BE2C (cell line): ENCODE data around the gene ARHGEF1.

Source experiments
- DNase-seq: peaks from one replicate; pipeline ENCODE4 v3.0.0-alpha.2; 2020
- H3K27me3 ChIP-seq: fragments of 250-450 bp; sonication (Bioruptor Pico); 2 replicates; pipeline ENCODE4 v1.5.1; 2020; ENCODE audit warnings: mild to moderate bottlenecking
- H3K36me3 ChIP-seq: fragments of 250-450 bp; sonication (Bioruptor Pico); 2 replicates; pipeline ENCODE4 v1.5.1; 2020; ENCODE audit warnings: mild to moderate bottlenecking
- H3K4me1 ChIP-seq: fragments of 250-450 bp; sonication (Bioruptor Pico); 2 replicates; pipeline ENCODE4 v1.5.1; 2020
- H3K4me3 ChIP-seq: 2 replicates; pipeline ENCODE4 v1.5.1; 2011; ENCODE audit warnings: low read depth, low read length
- H3K9me3 ChIP-seq: fragments of 250-450 bp; sonication (Bioruptor Pico); 2 replicates; pipeline ENCODE4 v1.5.1; 2020
- TF ChIP-seq, protein P1 (sequence below): IDR thresholded peaks from 2 replicates; pipeline ENCODE4 v1.5.1; 2012; ENCODE audit warnings: mild to moderate bottlenecking, low read depth, low read length

ARHGEF1 gene

DNA sequence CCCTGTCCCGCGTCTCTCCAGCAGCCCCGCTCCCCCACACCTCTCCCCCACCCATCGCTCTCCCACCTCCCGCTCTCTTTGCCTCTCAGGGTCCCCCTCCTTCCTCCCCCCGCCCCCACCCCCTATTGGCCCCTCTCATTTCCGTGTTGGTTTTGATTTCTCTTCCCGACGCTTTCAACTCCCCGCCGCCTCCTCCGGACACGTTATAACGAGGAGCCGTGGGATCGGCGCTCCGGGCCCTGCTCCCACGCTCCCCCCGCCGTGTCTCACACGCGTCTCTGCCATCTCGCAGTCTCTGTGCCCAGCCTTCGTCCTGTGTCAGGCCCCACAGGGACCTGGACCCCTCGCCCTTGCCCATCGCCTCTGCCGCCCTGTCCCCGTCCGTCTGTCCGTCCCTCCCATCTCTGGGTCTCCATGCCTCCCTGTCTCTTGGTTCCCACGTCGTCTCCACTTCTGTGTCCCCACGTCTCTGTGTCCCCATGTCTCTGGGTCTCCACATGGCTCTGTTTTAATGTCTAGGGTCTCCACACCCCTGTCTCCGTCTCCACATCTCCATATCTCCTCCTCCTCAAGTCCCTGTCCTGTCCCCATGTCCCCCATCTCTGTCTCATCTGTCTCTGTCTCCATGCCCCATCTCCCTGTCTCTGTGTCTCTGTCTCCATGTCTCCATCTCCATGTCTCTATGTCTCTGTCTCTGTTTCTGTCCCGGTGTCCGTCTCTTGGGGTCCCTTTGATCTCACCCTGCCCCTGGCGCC lies 32.2 kb downstream of the ARHGEF1 start:
- TF ChIP-seq, protein P1, sequence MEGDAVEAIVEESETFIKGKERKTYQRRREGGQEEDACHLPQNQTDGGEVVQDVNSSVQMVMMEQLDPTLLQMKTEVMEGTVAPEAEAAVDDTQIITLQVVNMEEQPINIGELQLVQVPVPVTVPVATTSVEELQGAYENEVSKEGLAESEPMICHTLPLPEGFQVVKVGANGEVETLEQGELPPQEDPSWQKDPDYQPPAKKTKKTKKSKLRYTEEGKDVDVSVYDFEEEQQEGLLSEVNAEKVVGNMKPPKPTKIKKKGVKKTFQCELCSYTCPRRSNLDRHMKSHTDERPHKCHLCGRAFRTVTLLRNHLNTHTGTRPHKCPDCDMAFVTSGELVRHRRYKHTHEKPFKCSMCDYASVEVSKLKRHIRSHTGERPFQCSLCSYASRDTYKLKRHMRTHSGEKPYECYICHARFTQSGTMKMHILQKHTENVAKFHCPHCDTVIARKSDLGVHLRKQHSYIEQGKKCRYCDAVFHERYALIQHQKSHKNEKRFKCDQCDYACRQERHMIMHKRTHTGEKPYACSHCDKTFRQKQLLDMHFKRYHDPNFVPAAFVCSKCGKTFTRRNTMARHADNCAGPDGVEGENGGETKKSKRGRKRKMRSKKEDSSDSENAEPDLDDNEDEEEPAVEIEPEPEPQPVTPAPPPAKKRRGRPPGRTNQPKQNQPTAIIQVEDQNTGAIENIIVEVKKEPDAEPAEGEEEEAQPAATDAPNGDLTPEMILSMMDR = no peak
- DNase-seq = no peak
- H3K9me3 ChIP-seq = no peaks in the 10 kb centered on the region
- no peak overlapping the region for H3K4me3 ChIP-seq
- peaks cover 62% of the 10 kb centered on the region for H3K27me3 ChIP-seq
- no peaks in the 10 kb centered on the region for H3K36me3 ChIP-seq
- no peaks in the 10 kb centered on the region for H3K4me1 ChIP-seq

DNA sequence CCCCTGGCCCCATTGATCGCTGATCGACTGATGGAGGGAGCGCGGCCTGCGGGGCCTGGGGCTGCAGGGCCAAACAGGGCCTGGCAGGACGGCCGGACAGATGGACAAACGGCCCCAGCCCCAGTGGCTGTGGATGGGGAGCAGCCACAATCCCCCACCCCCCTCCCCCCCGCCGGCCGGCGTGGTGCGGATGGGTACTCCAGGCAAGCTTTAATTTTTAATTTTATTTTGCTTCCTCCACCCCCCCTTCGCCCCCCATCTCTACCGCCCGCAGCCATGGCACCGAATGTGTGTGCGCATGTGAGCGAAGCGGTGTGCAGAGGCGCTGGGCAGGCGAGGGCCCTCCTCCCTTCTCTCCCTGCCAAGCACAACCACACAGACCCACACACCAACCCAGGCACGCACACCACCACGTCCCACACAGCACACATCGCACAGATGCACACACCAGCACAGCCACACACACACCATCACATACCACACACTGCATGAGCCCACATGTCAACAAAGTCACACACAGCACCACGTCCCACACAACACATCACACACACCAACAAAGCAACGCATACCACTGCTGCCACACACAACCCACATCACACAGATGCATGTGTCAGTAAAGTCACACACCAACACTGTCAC lies 32.9 kb downstream of the ARHGEF1 start:
- DNase-seq = no peak
- H3K27me3 ChIP-seq = peaks cover 58% of the 10 kb centered on the region
- H3K9me3 ChIP-seq = no peaks in the 10 kb centered on the region
- no peak overlapping the region for H3K4me3 ChIP-seq
- H3K36me3 ChIP-seq = no peaks in the 10 kb centered on the region
- no peaks in the 10 kb centered on the region for H3K4me1 ChIP-seq
- TF ChIP-seq, protein P1 = no peak

DNA sequence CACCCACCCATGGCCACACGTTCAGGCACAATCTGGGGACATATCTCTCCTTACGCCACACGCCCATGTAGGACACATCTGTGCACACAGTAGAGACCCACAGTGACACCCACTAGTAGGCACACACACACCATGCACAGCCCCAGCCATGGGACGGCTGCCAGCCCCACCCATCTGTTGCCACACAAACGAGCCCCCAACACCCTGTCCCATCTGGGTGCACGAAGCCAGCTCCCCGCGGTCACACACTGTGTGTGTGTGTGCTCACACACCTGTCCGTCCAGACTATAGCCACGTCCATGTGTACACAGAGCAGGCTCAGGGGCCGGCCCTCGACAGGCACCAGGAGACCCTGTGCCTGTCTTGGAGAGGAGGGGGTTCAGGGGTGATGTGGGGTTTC lies 34.7 kb downstream of the ARHGEF1 start:
- no peak for DNase-seq
- Histone ChIP-seq H3K4me3 (no peak overlapping the region), H3K27me3 (peaks cover 48% of the 10 kb centered on the region), H3K9me3 (no peaks in the 10 kb centered on the region), H3K4me1 (no peaks in the 10 kb centered on the region), H3K36me3 (no peaks in the 10 kb centered on the region)
- TF ChIP-seq, protein P1 = no peak

DNA sequence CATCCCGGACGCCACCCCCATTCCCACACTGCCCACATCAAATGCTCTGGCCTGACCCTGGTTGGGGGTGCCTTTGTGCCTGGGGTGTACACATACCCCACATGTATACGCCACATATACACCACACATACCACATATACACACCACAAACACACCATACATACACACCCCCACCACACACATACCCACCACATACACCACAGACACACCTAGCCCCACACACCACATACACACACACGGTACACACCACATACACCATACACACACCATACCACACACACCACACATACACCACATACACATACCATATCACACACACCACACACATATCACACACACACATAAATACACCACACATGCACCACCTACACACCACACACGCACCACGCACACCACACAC lies 35.1 kb downstream of the ARHGEF1 start:
- no peak for DNase-seq
- peaks cover 44% of the 10 kb centered on the region for H3K27me3 ChIP-seq

DNA sequence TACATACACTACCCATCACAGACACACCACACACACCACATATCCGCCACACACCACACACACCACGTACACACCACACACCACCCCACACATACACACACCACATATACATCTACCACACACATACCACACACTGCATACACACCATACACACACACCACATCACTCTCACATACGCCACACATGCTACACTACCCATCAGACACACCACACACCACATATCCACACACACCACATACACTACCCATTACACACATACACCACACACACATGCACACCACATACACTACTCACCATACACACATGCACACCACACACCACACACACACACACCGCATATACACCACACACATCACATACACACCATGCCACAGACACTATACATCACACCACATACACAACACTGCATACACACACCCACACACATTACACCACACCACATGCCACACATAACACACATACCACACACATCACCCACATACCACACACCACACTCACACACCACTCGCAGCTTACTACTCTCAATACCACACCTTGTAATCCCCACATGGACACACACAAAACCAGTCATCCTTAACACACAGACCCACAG lies 35.8 kb downstream of the ARHGEF1 start:
- Histone ChIP-seq H3K9me3 (no peaks in the 10 kb centered on the region), H3K27me3 (peaks cover 38% of the 10 kb centered on the region), H3K36me3 (no peaks in the 10 kb centered on the region), H3K4me1 (no peaks in the 10 kb centered on the region), H3K4me3 (no peak overlapping the region)
- no peak for DNase-seq
- TF ChIP-seq, protein P1 = no peak

More for the DNA sequence above, 35.1 kb downstream of the ARHGEF1 start:
- Histone ChIP-seq H3K4me3 (no peak overlapping the region), H3K9me3 (no peaks in the 10 kb centered on the region), H3K36me3 (no peaks in the 10 kb centered on the region), H3K4me1 (no peaks in the 10 kb centered on the region)
- TF ChIP-seq, protein P1 = no peak
